ENCODE results near the gene NPC2. TPM values are rescaled to one million over a fixed set of nuclear protein-coding genes. Genes with fewer than 3 reads are reported as not detected.

Gene NPC2
- total RNA-seq, 1 donor, result 252 TPM

- DNase-seq (ENCODE audit: low read depth), result no peak
- no peak overlapping the region for H3K4me3 ChIP-seq (ENCODE audit: low read depth, low read length)
- TF ChIP-seq CTCF (IDR thresholded peaks at IDR 0.05; ENCODE audit: insufficient read depth, low read depth, low read length), result no peak
Measured at GRCh38 chr14:74511966-74512830, 19.1 kb upstream of the NPC2 start.

DNA sequence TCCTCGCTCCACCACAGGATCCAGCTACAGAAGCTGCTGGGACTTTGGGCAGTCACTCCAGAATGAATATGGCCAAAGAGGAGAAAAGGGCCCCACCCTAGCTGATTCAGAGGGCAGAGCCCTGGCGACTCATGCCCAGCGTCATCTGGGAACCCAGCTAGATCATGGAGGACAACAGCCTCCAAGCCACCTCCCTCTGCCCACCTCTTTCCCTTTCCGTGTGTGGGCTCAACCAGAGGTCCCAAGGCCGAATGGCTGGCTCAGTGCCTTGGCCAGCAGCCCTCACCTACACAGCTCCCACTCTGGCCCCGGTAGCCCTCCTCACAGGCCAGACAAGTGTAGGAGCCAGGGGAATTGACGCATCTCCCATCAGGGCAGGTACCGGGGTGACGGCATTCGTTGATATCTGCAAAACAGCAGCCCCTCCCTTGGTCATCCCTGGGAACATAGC is 17.9 kb upstream of the NPC2 start:
- peak; percentile 36 for DNase-seq (ENCODE audit: low read depth)
- TF ChIP-seq CTCF (IDR thresholded peaks at IDR 0.05; ENCODE audit: insufficient read depth, low read depth, low read length), result no peak
- H3K4me3 ChIP-seq (ENCODE audit: low read depth, low read length), result no peak overlapping the region

DNA sequence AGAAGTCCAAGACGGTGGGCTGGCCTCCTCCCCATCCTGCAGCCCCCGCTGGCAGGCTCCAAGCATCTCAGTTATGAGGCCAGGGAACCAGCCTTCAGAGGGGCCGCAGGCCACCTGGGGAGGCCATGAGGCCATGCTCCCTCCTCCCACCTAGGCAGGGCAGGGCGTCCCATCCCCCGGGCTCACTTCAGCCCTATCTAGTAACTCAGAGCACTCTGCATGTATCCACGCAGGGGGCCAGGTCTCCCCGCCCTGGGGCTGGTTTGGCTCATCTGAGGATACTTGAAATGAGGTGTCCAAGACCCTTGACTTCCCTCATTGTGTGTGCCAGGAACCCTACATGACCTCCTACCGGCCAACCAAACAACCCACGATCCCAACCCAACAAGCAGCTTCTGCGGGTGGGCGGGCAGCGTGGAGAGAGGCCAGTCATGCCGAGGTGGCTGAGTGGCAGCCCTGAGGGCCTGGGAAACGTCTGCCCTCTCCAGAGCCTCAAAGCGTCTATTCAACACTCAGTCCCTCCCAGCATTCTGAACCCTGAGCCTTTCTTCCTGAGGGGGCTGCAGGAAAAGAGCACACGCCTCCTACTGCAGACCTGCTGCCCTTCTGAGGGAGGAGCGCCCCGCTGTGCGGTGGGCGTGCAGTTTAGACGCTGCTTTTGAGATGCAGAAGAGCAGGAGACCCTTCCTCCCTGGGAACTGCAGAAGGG is 17.3 kb upstream of the NPC2 start:
- no peak for DNase-seq (ENCODE audit: low read depth)
- TF ChIP-seq CTCF (IDR thresholded peaks at IDR 0.05; ENCODE audit: insufficient read depth, low read depth, low read length), result no peak
- no peak overlapping the region for H3K4me3 ChIP-seq (ENCODE audit: low read depth, low read length)

DNA sequence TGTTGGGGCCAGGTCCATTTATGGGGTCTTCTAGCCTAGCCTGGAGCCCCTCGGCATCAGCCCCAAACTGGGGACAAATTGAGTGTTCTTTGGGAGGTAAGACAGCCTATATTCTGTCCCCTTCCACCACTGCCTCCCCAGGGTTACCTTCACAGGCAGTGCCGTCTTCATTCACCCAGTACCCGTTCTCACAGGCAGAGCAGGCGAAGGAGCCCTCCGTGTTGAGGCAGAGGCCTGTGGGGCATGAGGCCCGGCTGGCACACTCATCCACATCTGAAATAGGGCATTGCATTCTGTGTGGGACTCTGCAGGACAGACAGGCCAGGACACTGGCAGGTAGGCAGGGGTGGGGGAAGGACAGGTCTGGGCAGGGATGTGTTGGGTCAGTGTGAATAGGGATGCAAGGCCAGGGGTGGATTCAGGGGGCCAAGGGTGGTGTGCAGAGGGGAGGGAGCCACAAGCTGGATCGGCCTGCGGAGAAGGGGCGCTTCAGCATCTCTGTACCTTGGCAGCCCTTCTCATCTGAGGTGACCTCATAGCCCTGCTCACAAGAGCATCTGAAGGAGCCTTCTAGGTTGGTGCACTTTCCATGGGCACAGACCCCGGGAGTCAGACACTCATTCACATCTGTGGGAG is 16.6 kb upstream of the NPC2 start:
- DNase-seq (ENCODE audit: low read depth), result no peak
- no peak overlapping the region for H3K4me3 ChIP-seq (ENCODE audit: low read depth, low read length)
- no peak for TF ChIP-seq CTCF (IDR thresholded peaks at IDR 0.05; ENCODE audit: insufficient read depth, low read depth, low read length)

GRCh38 chr14:74508844-74509428 is 15.8 kb upstream of the NPC2 start:
- DNase-seq (ENCODE audit: low read depth), result no peak
- no peak for TF ChIP-seq CTCF (IDR thresholded peaks at IDR 0.05; ENCODE audit: insufficient read depth, low read depth, low read length)
- no peak overlapping the region for H3K4me3 ChIP-seq (ENCODE audit: low read depth, low read length)

DNA sequence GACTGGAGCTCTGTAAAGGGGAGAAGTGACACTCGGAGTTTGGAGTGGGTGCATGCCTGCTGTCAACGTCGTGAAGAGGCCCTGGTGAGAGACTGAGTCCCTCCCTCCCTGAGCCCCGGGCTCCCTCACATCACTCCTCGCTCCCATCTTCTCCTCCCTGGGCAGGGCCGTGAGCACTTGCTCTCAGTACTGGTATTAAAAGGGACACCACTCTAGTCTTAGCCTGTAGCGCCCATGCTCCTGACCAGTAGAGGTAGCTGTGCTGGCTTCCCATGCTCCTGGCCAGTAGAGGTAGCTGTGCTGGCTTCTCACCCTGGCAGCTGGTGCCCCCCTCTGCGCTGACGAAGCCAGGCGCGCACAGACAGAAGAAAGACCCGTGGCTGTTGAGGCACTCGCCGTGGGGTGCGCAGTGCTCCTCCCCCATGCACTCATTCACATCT is 15.2 kb upstream of the NPC2 start:
- H3K4me3 ChIP-seq (ENCODE audit: low read depth, low read length), result no peak overlapping the region
- no peak for DNase-seq (ENCODE audit: low read depth)
- TF ChIP-seq CTCF (IDR thresholded peaks at IDR 0.05; ENCODE audit: insufficient read depth, low read depth, low read length), result peak; percentile 40
